Measurements from ENCODE around the gene TRPM5.

Gene TRPM5

DNA sequence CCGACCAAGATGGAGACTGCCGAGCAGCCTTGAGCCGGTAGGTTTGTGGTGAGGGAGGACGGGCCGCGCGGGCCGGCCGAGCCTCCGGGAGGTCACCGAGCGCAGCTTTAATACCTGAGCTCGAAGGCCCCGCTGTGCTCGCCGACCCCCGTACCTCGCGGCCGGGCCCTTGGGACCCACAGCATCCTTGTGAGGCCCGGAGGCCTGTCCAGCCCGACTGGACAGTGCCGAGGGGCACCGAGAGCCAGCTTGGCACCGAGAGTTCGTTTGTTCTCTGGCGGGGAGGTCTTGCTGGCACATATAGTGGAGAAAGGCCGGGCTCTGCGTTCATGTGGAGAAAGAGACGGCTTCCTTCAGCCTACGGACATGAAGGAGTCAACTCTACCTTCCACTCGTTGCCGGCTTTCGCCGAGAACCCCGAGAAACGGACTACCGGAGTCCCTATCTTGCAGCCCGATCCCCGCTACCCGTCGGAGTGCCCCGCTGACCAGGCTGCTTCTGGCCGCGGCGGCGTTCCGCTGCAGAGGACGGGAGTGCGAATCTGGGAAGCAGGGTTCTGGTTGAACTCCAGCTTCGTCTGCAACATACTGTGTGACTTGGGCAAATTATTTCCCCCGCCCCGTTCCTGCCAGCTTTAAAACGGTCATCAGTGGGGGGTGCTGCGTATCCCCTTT lies 43.4 kb downstream of the TRPM5 start:
- Mint-ChIP-seq H3K4me1 (peaks cover 30% of the 10 kb centered on the region), H3K27ac (peak overlapping the region; percentile 95 to 99), H3K9me3 (no peaks in the 10 kb centered on the region), H3K27me3 (no peaks in the 10 kb centered on the region), H3K4me3 (peak overlapping the region; percentile 90 to 96)
- DNase-seq, result no peak
- ATAC-seq, result no peak

DNA sequence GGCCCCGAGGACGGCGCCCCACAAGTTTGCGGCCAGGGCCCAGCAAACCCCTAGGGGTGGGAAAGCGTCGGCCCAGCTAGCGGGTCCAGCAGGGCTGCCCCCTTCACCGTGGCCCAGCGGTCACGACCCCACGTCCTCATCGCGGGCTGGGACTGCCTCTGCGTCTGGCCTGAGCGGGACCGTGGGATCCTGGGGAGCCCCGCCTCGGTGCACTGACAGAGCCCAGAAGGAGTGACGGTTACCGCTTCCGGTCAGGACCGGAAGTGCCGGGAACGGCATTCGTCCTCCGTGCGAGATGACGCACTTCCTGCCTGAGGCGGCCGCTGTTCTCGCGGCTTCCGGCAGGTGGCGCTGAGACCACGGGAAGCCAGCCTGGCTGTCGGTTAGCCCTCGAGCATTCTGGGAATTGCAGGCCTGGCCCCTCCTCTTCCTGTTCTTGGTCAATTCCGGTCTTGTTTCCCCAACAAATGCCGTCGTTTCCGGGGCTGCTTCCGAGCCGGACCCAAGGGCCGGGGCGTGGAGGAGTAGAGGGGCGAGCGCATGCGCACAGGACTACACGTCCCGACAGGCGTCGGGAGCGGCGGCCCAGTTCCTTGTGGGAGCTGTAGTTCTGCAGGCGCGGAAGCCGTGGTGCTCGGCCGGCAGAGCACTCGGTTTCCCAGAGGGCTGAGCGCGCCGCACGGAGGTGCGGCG lies 44.1 kb downstream of the TRPM5 start, which contains the start of gene TSSC4:
TSS of gene TSSC4 (plus strand) at position 682 of the 693 bp plus-strand sequence. CDS start 1,884 bp downstream, outside the sequence.
- H3K9me3 Mint-ChIP-seq, result no peaks in the 10 kb centered on the region
- peak; percentile 99 to 100 for DNase-seq
- H3K27ac Mint-ChIP-seq, result peak within 1 kb of the TSS; percentile 95 to 99
- H3K27me3 Mint-ChIP-seq, result no peaks in the 10 kb centered on the region
- peak within 1 kb of the TSS; percentile 90 to 96 for H3K4me3 Mint-ChIP-seq
- peak; percentile 88 for ATAC-seq
- peaks cover 30% of the 10 kb centered on the region for H3K4me1 Mint-ChIP-seq

DNA sequence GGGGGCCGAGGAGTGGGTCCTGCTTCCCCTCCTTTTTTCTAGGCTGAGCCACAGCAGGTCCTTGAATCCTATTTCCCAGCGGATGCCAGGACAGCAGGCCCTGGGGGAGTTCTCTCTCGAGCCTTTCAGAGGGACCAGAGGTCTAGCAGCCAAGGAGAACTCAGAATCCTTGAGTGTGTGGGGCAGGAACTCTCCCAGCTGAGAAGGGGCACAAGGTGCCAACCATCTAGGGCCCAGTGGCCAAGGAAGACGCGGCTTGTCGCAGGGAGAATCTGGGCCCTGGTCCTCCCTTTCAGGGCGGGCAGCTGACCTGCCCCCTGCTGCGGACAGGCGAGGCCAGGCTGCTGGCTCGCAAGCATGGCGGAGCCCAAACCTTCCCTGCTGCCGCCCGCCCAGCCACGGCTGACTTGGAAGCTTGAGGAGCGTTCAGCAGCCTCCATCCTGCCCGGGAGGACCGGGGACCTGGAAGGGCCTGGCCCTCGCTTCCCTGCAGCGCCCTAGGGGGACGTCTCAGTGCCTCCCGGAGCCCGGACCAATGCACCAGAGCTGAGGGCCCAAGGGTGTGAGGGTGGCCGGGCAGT lies 44.7 kb downstream of the TRPM5 start:
- Mint-ChIP-seq H3K4me3 (peak overlapping the region; percentile 90 to 96), H3K9me3 (no peaks in the 10 kb centered on the region), H3K27me3 (no peaks in the 10 kb centered on the region), H3K27ac (peak overlapping the region; percentile 86 to 99), H3K4me1 (peaks cover 30% of the 10 kb centered on the region)
- peak; percentile 2 for ATAC-seq
- DNase-seq, result peak; percentile 33 to 38

DNA sequence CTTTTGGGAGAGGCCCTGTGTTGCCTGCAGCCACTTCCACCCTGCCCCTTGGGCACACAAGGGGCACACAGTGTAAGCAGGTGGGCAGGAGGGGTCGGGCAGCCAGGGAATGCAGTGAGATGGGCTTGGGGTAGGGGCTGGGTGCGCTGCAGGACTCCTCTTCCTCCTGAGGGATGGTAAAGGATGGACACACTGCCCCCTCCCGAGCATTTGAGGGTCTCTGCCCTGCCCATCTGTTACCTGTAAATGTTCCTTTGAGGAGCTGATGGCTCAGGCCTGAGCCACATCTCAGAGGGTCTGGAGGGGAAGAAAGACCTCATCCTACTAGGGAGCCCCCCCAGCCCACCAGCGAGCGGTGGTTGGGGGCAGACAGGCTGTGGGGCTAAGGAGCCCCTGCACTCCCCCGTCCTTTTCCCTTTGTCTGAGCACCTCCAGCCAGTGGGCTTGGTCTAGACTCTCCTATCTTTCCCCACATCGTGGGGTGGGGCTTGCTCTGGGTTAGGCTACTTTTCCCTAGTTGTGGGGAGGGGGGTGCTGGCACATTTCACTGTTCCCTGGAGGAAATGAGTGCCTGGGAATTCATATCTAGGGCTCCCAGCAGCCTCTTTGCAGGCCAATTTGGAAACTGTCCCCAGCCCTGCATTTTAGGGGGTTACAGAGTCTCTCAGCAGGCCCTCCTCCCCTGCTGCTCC lies 45.5 kb downstream of the TRPM5 start:
- Mint-ChIP-seq H3K4me1 (peaks cover 30% of the 10 kb centered on the region), H3K4me3 (peak overlapping the region; percentile 90 to 96), H3K27me3 (no peaks in the 10 kb centered on the region), H3K9me3 (no peaks in the 10 kb centered on the region), H3K27ac (peak overlapping the region; percentile 81 to 99)
- ATAC-seq, result no peak
- DNase-seq, result no peak

DNA sequence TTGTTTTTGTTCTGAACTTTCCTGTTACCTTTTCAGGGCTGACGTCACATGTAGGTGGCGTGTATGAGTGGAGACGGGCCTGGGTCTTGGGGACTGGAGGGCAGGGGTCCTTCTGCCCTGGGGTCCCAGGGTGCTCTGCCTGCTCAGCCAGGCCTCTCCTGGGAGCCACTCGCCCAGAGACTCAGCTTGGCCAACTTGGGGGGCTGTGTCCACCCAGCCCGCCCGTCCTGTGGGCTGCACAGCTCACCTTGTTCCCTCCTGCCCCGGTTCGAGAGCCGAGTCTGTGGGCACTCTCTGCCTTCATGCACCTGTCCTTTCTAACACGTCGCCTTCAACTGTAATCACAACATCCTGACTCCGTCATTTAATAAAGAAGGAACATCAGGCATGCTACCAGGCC lies 47.3 kb downstream of the TRPM5 start:
- Mint-ChIP-seq H3K9me3 (no peaks in the 10 kb centered on the region), H3K4me3 (no peak overlapping the region), H3K27me3 (no peaks in the 10 kb centered on the region), H3K27ac (no peak overlapping the region), H3K4me1 (peaks cover 18% of the 10 kb centered on the region)
- DNase-seq (no peak), ATAC-seq (no peak)

DNA sequence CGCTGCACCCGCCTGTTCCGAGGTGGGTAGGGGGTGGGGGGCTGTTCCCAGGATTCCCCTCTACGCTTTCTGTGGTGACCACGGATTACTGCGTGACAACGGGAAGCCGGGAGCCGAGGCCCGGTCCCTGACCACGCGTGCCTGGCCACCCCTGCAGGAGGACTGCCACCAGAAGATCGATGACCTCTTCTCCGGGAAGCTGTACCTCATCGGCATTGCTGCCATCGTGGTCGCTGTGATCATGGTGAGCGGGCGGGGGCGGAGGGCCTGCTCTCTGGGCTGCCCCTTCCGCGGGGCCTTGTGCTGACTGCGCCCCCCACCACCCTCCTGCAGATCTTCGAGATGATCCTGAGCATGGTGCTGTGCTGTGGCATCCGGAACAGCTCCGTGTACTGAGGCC lies 47.8 kb downstream of the TRPM5 start:
- no peak overlapping the region for H3K4me3 Mint-ChIP-seq
- no peaks in the 10 kb centered on the region for H3K9me3 Mint-ChIP-seq
- no peaks in the 10 kb centered on the region for H3K27me3 Mint-ChIP-seq
- no peak for DNase-seq
- ATAC-seq, result no peak
- H3K4me1 Mint-ChIP-seq, result peaks cover 13% of the 10 kb centered on the region
- H3K27ac Mint-ChIP-seq, result no peak overlapping the region

DNA sequence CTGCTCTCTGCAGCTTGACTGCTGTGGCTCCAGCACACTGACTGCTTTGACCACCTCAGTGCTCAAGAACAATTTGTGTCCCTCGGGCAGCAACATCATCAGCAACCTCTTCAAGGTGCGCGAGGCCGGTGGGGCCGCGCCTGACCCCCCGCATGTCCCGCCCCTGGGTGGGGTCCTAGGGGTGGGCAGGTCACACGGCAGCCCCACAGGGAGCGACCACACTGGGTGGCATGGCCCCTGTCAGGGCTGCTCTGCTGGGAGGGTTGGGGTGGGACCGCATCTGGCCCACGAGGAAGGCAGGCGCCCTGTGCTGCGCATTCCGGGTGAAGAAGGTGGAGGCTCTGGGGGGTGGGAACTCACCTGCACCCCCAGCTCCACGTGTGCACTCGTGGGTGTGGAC lies 48.5 kb downstream of the TRPM5 start:
- H3K9me3 Mint-ChIP-seq, result no peaks in the 10 kb centered on the region
- no peaks in the 10 kb centered on the region for H3K27me3 Mint-ChIP-seq

DNA sequence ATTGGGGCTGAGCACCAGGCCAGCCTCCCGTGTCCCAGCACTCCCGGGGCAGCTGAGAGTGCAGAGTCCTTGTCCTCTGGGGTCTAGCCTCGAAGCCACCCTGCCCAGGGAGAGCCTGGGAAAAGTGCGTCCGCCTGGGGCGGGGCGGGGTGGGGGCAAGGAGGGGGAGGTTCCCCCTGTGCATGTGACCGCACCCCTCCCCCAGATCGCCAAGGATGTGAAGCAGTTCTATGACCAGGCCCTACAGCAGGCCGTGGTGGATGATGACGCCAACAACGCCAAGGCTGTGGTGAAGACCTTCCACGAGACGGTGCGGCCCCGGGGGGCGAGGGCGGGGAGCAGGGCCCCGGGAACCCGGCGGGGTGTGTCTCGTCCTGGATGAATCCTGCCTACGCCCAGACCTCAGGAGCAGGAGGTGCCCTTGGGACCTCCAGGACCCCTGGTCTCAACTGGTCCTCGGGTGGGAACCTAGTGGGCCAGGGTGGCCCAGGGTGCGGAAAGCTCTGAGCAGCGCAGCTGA lies 49.0 kb downstream of the TRPM5 start:
- Mint-ChIP-seq H3K4me3 (no peak overlapping the region), H3K27ac (no peak overlapping the region), H3K4me1 (peaks cover 13% of the 10 kb centered on the region), H3K27me3 (no peaks in the 10 kb centered on the region), H3K9me3 (no peaks in the 10 kb centered on the region)
- ATAC-seq (no peak), DNase-seq (no peak)

More for the DNA sequence above, 48.5 kb downstream of the TRPM5 start:
- Mint-ChIP-seq H3K4me3 (no peak overlapping the region), H3K4me1 (peaks cover 9% of the 10 kb centered on the region), H3K27ac (no peak overlapping the region)
- ATAC-seq, result no peak
- no peak for DNase-seq

DNA sequence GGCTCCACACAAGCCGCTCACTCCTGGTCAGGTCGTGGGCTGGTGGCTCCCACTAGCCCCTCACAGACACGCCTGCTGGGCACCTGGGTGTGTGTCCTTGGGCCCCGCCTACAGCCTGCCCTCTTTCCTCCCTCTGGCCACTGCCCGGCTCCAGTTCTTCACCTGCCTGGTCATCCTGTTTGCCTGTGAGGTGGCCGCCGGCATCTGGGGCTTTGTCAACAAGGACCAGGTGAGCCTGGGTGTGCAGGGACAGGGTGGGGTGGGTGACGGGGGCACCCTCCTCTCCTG lies 49.6 kb downstream of the TRPM5 start:
- no peak overlapping the region for H3K4me3 Mint-ChIP-seq
- peaks cover 18% of the 10 kb centered on the region for H3K4me1 Mint-ChIP-seq
- DNase-seq (no peak), ATAC-seq (no peak)
- no peaks in the 10 kb centered on the region for H3K27me3 Mint-ChIP-seq
- H3K27ac Mint-ChIP-seq, result no peak overlapping the region
- no peaks in the 10 kb centered on the region for H3K9me3 Mint-ChIP-seq
